ENCODE measurements around the gene NEO1. TPM values are rescaled to one million over a fixed set of nuclear protein-coding genes. Genes with fewer than 3 reads are reported as not detected.

The NEO1 gene
- total and polyA plus RNA-seq, 2 experiments from 2014 or later: 39.1 to 64.0 TPM

- H4K20me1 ChIP-seq (ENCODE audit: insufficient read depth, poor library complexity, severe bottlenecking): no peaks in the 10 kb centered on the region
- H3K4me1 ChIP-seq (ENCODE audit: insufficient read depth): no peaks in the 10 kb centered on the region
- no peaks in the 10 kb centered on the region for H3K9me2 ChIP-seq (replicated peaks; ENCODE audit: insufficient read depth)
- TF ChIP-seq EZH2 (IDR thresholded peaks at IDR 0.05; ENCODE audit: borderline replicate concordance) (no peak), CTCF (IDR thresholded peaks at IDR 0.05; ENCODE audit: poor library complexity) (no peak), EZH2phosphoT487 (IDR thresholded peaks at IDR 0.05; ENCODE audit: low read depth, severe bottlenecking, unreplicated experiment) (no peak)
- H3K27ac ChIP-seq: no peak overlapping the region
- no peaks in the 10 kb centered on the region for H3K79me2 ChIP-seq
- H3K9me3 ChIP-seq (ENCODE audit: low read depth): no peaks in the 10 kb centered on the region
- no peak overlapping the region for H3K4me3 ChIP-seq
- no peak overlapping the region for H2AFZ ChIP-seq
- no peak for DNase-seq (ENCODE audit: low spot score)
- H3K4me2 ChIP-seq: no peak overlapping the region
- no peaks in the 10 kb centered on the region for H3K27me3 ChIP-seq
- no peaks in the 10 kb centered on the region for H3K36me3 ChIP-seq (replicated peaks; ENCODE audit: insufficient read depth, low read depth)
- 97% methylated on average over 1 of the region's 1 CpG for WGBS (ENCODE audit: low lambda C conversion rate, missing lambda C conversion rate)
These were observed 34.3 kb upstream of the NEO1 start for GRCh38 chr15:73017987-73018386.

GRCh38 chr15:73019154-73019553 lies 33.1 kb upstream of the NEO1 start:
- Histone ChIP-seq H3K36me3 (replicated peaks; ENCODE audit: insufficient read depth, low read depth) (no peaks in the 10 kb centered on the region), H3K4me2 (no peak overlapping the region), H3K9me3 (ENCODE audit: low read depth) (no peaks in the 10 kb centered on the region), H3K9me2 (replicated peaks; ENCODE audit: insufficient read depth) (no peaks in the 10 kb centered on the region), H3K27me3 (no peaks in the 10 kb centered on the region), H3K27ac (no peak overlapping the region), H3K79me2 (no peaks in the 10 kb centered on the region), H2AFZ (no peak overlapping the region), H3K4me1 (ENCODE audit: insufficient read depth) (no peaks in the 10 kb centered on the region), H3K4me3 (no peak overlapping the region), H4K20me1 (ENCODE audit: insufficient read depth, poor library complexity, severe bottlenecking) (no peaks in the 10 kb centered on the region)
- no peak for DNase-seq (ENCODE audit: low spot score)
- 94% methylated on average over 3 of the region's 3 CpGs for WGBS (ENCODE audit: low lambda C conversion rate, missing lambda C conversion rate)
- TF ChIP-seq CTCF (IDR thresholded peaks at IDR 0.05; ENCODE audit: poor library complexity) (no peak), EZH2 (IDR thresholded peaks at IDR 0.05; ENCODE audit: borderline replicate concordance) (no peak), EZH2phosphoT487 (IDR thresholded peaks at IDR 0.05; ENCODE audit: low read depth, severe bottlenecking, unreplicated experiment) (no peak)

- no peaks in the 10 kb centered on the region for H3K4me1 ChIP-seq (ENCODE audit: insufficient read depth)
- no peak overlapping the region for H3K4me2 ChIP-seq
- H3K36me3 ChIP-seq (replicated peaks; ENCODE audit: insufficient read depth, low read depth): no peaks in the 10 kb centered on the region
- TF ChIP-seq EZH2 (IDR thresholded peaks at IDR 0.05; ENCODE audit: borderline replicate concordance) (no peak), CTCF (IDR thresholded peaks at IDR 0.05; ENCODE audit: poor library complexity) (no peak), EZH2phosphoT487 (IDR thresholded peaks at IDR 0.05; ENCODE audit: low read depth, severe bottlenecking, unreplicated experiment) (no peak)
- H4K20me1 ChIP-seq (ENCODE audit: insufficient read depth, poor library complexity, severe bottlenecking): no peaks in the 10 kb centered on the region
- H3K9me3 ChIP-seq (ENCODE audit: low read depth): no peaks in the 10 kb centered on the region
- no peaks in the 10 kb centered on the region for H3K79me2 ChIP-seq
- no peaks in the 10 kb centered on the region for H3K9me2 ChIP-seq (replicated peaks; ENCODE audit: insufficient read depth)
- H2AFZ ChIP-seq: no peak overlapping the region
- no peak overlapping the region for H3K4me3 ChIP-seq
- WGBS (ENCODE audit: low lambda C conversion rate, missing lambda C conversion rate): 97% methylated on average over 2 of the region's 2 CpGs
- DNase-seq (ENCODE audit: low spot score): no peak
- no peak overlapping the region for H3K27ac ChIP-seq
- no peaks in the 10 kb centered on the region for H3K27me3 ChIP-seq
These were observed 32.6 kb upstream of the NEO1 start for GRCh38 chr15:73019601-73020146.

Measured in hepatocyte (in vitro differentiated cells).